LNCaP clone FGC (cell line): ENCODE results near the gene C1orf141.

Source experiments
- DNase-seq: peaks from one replicate; pipeline ENCODE4 v3.0.0-alpha.2; 2011; ENCODE audit warnings: low read depth
- H3K4me3 ChIP-seq: 2 replicates; pipeline ENCODE4 v1.5.1; 2011; ENCODE audit warnings: mild to moderate bottlenecking, low read depth, low read length, control low read depth
- CTCF ChIP-seq: IDR thresholded peaks from 2 replicates; pipeline ENCODE4 v1.5.1; 2012; ENCODE audit warnings: mild to moderate bottlenecking; ENCODE audit not compliant: control insufficient read depth, insufficient read depth; ENCODE audit errors: extremely low read depth

Gene C1orf141

DNA sequence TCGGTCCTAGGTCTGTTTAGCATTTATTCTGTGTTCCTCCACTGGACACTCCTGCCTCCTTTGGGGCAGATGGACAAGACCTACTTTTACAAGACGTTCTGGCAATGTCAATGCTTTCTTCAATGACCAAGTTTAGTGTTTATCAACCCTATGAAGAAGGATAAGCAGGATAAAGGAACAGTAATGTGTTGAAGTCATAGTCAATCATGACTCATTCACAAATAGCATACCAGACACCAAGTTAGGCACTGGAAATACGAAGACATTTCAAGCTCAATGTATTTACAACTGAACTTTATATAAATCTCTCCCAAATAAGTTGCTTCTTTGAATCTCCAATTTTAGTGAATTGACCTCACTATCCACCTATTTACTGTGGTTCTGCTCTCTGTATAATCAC, 76.0 kb downstream of the C1orf141 start:
- DNase-seq, result no peak
- TF ChIP-seq CTCF, result no peak
- H3K4me3 ChIP-seq, result no peak overlapping the region

DNA sequence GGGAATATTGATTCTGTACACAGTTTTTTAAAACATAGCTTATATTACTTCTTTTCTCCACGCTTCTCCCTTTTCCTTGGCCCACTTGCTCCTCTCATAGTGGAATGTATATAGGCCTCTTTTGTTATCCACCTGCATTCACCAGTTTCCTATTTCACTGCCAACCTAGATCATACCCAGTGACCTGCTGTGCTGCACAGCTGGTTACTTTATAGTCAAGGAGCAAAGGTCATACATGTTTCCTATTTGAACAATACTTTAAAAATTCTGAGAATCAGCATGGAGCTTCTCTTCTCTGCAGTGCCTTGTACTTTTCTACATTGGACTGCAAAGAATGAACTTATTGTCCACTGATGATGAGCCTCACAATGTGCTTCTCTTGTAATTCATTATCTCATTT, 76.5 kb downstream of the C1orf141 start:
- TF ChIP-seq CTCF, result no peak
- no peak overlapping the region for H3K4me3 ChIP-seq
- no peak for DNase-seq

DNA sequence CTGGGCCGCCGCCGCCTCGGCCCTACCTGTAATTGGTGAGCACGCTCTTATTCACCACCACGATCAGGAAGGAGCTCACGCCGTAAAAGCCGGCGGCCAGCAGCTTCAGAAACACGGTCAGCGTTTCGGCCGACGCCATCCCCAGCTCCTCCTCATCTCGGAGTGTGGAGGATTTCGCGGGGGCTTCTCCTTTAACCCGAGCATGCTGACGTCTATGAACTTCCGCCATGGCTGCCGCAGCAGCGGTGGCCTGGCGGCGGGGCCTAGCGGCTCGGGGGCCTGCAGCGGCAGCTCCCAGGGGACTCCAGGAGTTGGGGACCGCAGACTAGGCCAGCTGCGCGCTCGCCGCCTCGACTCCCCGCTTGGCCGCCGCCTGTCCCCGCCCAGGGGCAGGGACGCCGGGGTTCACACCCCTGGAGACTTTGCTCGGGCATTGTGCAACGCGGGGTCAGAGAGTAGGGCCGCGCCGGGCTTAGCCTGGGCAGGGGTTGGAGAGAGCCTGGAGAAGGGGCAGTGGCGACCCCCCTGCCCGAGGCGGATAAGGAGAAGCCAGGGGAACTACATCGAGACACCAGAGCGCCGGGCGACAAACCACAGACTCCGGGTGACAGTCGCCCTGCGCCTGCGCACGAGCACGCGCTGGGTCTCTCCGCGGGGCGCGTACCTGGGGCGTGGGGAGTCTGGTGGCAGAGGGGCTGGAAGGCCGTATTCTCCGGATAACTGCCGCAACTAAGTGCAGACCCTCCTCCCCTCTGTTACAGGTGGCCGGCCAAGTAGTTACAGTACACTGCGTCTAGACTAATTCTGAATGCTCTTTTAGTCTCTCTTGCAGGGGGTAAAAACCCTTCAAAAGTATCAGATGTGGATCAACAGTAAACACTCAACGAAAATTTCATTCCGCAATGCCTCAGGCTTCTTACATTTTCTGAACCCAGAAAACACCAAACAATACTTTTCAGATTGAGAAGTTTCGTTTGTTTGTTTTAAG, 80.7 kb downstream of the C1orf141 start, which contains the start of gene SLC35D1:
TSS of gene SLC35D1 (minus strand) at position 364 of the 988 bp plus-strand sequence. CDS start at position 229, 135 bp downstream.
- no peak for TF ChIP-seq CTCF
- peak within 1 kb of the TSS; percentile 24 for H3K4me3 ChIP-seq
- no peak for DNase-seq

- DNase-seq, result no peak
- no peak for TF ChIP-seq CTCF
These were observed 81.3 kb downstream of the C1orf141 start for GRCh38 chr1:67053535-67053784.

DNA sequence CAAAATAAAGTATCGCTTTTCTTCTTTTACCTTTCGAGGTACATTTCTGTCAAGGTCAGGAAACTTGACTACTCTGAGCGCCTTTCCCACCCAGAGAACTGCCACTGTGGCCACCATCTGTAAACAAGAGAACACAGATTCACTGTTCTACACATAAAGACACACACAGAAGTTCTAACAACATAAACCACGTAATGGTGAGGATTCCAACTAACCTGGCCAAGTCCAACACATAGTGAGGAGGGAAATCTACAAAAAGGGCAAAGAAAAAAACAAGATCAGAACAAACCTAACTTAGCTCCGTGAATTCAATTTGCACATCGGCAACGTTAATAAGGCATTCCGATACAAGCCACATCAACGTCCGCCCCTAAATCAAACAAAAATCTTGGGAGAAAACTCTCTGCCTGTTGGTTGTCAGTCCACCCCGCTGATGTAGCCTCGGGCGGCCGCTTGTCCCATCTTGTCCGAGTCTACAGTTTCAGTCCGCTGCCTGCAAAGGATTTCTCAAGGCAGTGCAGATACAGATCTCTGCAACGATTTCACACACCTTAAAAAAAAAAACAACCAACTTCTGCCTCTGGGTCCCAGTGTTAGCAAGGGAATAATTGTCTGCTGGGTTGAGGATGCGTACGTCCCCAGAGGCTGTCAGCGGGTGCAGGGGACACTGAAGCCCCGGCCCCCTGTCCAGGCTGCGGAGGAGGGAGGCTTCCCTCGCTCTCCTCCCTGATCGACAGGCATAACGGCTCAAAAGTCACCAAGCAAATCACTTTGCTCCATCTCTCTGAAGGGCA, 81.8 kb downstream of the C1orf141 start:
- no peak for DNase-seq

More at GRCh38 chr1:67053535-67053784, 81.3 kb downstream of the C1orf141 start:
- peak overlapping the region; percentile 15; the same call in 1 of the 2 replicates for H3K4me3 ChIP-seq

DNA sequence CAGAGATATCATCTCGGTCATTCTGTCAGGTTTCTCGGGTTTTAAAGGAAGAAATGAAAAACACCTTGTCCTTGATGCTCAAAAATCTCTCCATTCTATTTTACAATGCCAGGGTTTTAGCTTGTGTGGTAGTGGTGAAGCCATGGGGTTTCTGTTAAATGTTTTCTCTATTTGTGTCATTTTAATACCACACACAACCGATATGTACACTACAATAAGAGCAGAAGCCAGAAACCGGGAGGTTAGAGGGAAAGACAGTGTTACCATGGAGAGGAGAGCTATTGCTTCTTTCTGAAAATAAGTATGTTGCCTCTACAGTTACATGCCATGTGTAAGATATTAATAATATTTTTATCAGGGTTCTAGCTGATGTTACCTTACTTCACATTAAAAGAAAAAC, 83.6 kb downstream of the C1orf141 start:
- H3K4me3 ChIP-seq, result no peak overlapping the region
- TF ChIP-seq CTCF, result no peak
- no peak for DNase-seq

More for the DNA sequence above, 81.8 kb downstream of the C1orf141 start:
- TF ChIP-seq CTCF, result no peak
- H3K4me3 ChIP-seq, result peak overlapping the region; percentile 15; the same call in 1 of the 2 replicates
